Stimulated activated CD4-positive, alpha-beta T cell treated with anti-CD3 and anti-CD28 coated beads, Interleukin-2, amount 100 ng/mL, for 24 hours (primary cell): ENCODE results near the gene TLK1.

Experiments
- DNase-seq, 2 donors: peaks; one replicate each; pipeline ENCODE4 v3.0.0-alpha.2; 2020

Gene TLK1

GRCh38 chr2:170991398-170992182 is 169.1 kb downstream of the TLK1 start:
- no peak for DNase-seq

GRCh38 chr2:170986566-170987258 is 174.0 kb downstream of the TLK1 start:
- DNase-seq = no peak

- DNase-seq = no peak
These were observed 175.3 kb downstream of the TLK1 start for GRCh38 chr2:170985407-170985806.

GRCh38 chr2:170984079-170984478 is 176.6 kb downstream of the TLK1 start:
- no peak for DNase-seq

- DNase-seq = no peak
These were observed 184.8 kb downstream of the TLK1 start for GRCh38 chr2:170975943-170976270.

GRCh38 chr2:170975127-170975942 is 185.4 kb downstream of the TLK1 start:
- DNase-seq = no peak

- no peak for DNase-seq
These were observed 186.2 kb downstream of the TLK1 start for GRCh38 chr2:170974304-170974993.

GRCh38 chr2:170973492-170974303 is 187.0 kb downstream of the TLK1 start:
- peak; percentile 91 to 93 for DNase-seq

GRCh38 chr2:170973225-170973491 is 187.5 kb downstream of the TLK1 start:
- DNase-seq = no peak

GRCh38 chr2:170972296-170973224 is 188.1 kb downstream of the TLK1 start:
- DNase-seq = no peak

- no peak for DNase-seq
These were observed 189.6 kb downstream of the TLK1 start for GRCh38 chr2:170971071-170971470.

GRCh38 chr2:170969872-170970496 is 190.7 kb downstream of the TLK1 start:
- DNase-seq = no peak

GRCh38 chr2:170969030-170969429 is 191.7 kb downstream of the TLK1 start:
- no peak for DNase-seq

- no peak for DNase-seq
These were observed 192.3 kb downstream of the TLK1 start for GRCh38 chr2:170968205-170969003.

GRCh38 chr2:170967553-170967952 is 193.1 kb downstream of the TLK1 start:
- no peak for DNase-seq

- DNase-seq = no peak
These were observed 193.9 kb downstream of the TLK1 start for GRCh38 chr2:170966648-170967396.

GRCh38 chr2:170965446-170966225 is 195.1 kb downstream of the TLK1 start:
- DNase-seq = no peak

- DNase-seq = no peak
These were observed 197.3 kb downstream of the TLK1 start for GRCh38 chr2:170963386-170963785.
